ENCODE measurements around the gene NDUFV1.

- TF ChIP-seq CTCF (IDR thresholded peaks at IDR 0.05) (peak in 1 of 4 donors; percentile 10), POLR2A (IDR thresholded peaks at IDR 0.05) (no peak)
Observed at GRCh38 chr11:67576735-67577475, 29.8 kb upstream of the NDUFV1 start.

Measured in right lobe of liver (tissue), 4 donors.